Peyer's patch (tissue), 4 donors: ENCODE measurements around the gene THADA.

ENCODE experiments used
- CTCF ChIP-seq, 6 experiments: fragments of 450-650 bp in 4 of 6; fragments of 200-600 bp in 2 of 6; sonication (generic) in 1 of 6; IDR thresholded peaks; one replicate each; pipeline ENCODE4 v1.5.1; 2017 to 2019; ENCODE audit warnings: antibody characterized with exemption in 6 of 6, mild to moderate bottlenecking in 3 of 6, moderate library complexity in 1 of 6
- POLR2A ChIP-seq, 2 donors: fragments of 450-650 bp; IDR thresholded peaks; one replicate each; pipeline ENCODE4 v1.5.1; 2017; ENCODE audit warnings: antibody characterized with exemption in 2 of 2, mild to moderate bottlenecking in 2 of 2, moderate library complexity in 2 of 2

- TF ChIP-seq CTCF (IDR thresholded peaks at IDR 0.05) (peak in 3 of 6 experiments; percentile 29 to 43 (median 43)), POLR2A (IDR thresholded peaks at IDR 0.05) (peak; percentile 20 to 42)
Observed at GRCh38 chr2:43224131-43224570, 371.7 kb downstream of the THADA start.
